IMR-90 (cell line): ENCODE data around the gene ERBB4. TPM values are rescaled to one million over a fixed set of nuclear protein-coding genes. Genes with fewer than 3 reads are reported as not detected.
"Not testable (repeated sequence)": the region's sequence is repeated elsewhere in the genome, so short reads cannot be mapped to it uniquely, and the experiment has no call there.

Experiments used
- ATAC-seq: fragments of 200-7000 bp; cut with Tn5 transposase; 2 replicates; pipeline ENCODE4 v1.9.1; 2020; ENCODE audit warnings: low read depth, mild to moderate bottlenecking, moderate library complexity
- BruUV-seq: library from RNA; stranded (reverse); fragments of 400-500 nt; replicated peaks from 2 replicates; lab custom pipeline; 2021; lab: Mats Ljungman, UMichigan
- CTCF ChIA-PET: fragments of 300-600 bp; formaldehyde crosslinking; extraction: SDS; loops from one replicate; lab custom pipeline; 2021; ENCODE audit warnings: antibody characterized with exemption; lab: Yijun Ruan, JAX
- POLR2A ChIA-PET: fragments of 300-600 bp; sonication (Branson Sonifier 250); formaldehyde crosslinking; loops from one replicate; lab custom pipeline; 2022; ENCODE audit warnings: antibody characterized with exemption; ENCODE audit not compliant: unreplicated experiment; lab: Charles Lee
- DNase-seq: peaks from one replicate; pipeline ENCODE4 v3.0.0; 2013
- H2AFZ ChIP-seq: replicated peaks from 2 replicates; pipeline ENCODE3; 2013; ENCODE audit warnings: low read length, mild to moderate bottlenecking; ENCODE audit not compliant: poor library complexity
- H2AK5ac ChIP-seq: 2 replicates; pipeline ENCODE4 v1.6.1; 2013; ENCODE audit warnings: low read depth, low read length, inconsistent platforms
- H2AK9ac ChIP-seq: replicated peaks from 2 replicates; pipeline ENCODE3; 2013; ENCODE audit warnings: mild to moderate bottlenecking, low read depth, low read length, moderate library complexity; ENCODE audit not compliant: poor library complexity
- H2BK120ac ChIP-seq: 2 replicates; pipeline ENCODE4 v1.6.1; 2013; ENCODE audit warnings: low read depth, low read length, inconsistent platforms
- H2BK15ac ChIP-seq: 3 replicates; pipeline ENCODE4 v1.6.1; 2013; ENCODE audit warnings: low read depth, low read length, inconsistent platforms
- H2BK20ac ChIP-seq: 2 replicates; pipeline ENCODE4 v1.6.1; 2013; ENCODE audit warnings: low read depth, mild to moderate bottlenecking, inconsistent platforms, low read length, moderate library complexity
- H2BK5ac ChIP-seq: 2 replicates; pipeline ENCODE4 v1.6.1; 2013; ENCODE audit warnings: mild to moderate bottlenecking, low read depth, low read length, inconsistent platforms; ENCODE audit not compliant: poor library complexity, severe bottlenecking
- H3K14ac ChIP-seq: replicated peaks from 2 replicates; pipeline ENCODE4 v1.6.1; 2013; ENCODE audit warnings: low read depth, low read length, inconsistent platforms
- H3K18ac ChIP-seq: 2 replicates; pipeline ENCODE4 v1.6.1; 2013; ENCODE audit warnings: low read depth, low read length, control low read depth
- H3K23ac ChIP-seq: 2 replicates; pipeline ENCODE4 v1.6.1; 2013; ENCODE audit warnings: low read depth, low read length, inconsistent platforms
- H3K27ac ChIP-seq: 2 replicates; pipeline ENCODE4 v1.5.1; 2013; ENCODE audit warnings: mild to moderate bottlenecking, control low read depth, low read length; ENCODE audit not compliant: insufficient read depth
- H3K27me3 ChIP-seq: 2 replicates; pipeline ENCODE4 v1.6.1; 2013; ENCODE audit warnings: low read length; ENCODE audit not compliant: control insufficient read depth, insufficient read depth
- H3K36me3 ChIP-seq: 2 replicates; pipeline ENCODE4 v1.6.1; 2013; ENCODE audit warnings: low read length, mixed read lengths; ENCODE audit not compliant: control insufficient read depth, insufficient read depth
- H3K4ac ChIP-seq: 2 replicates; pipeline ENCODE4 v1.6.1; 2013; ENCODE audit warnings: low read depth, low read length, inconsistent platforms
- H3K4me1 ChIP-seq: 2 replicates; pipeline ENCODE4 v1.6.1; 2013; ENCODE audit warnings: low read length, mixed read lengths; ENCODE audit not compliant: control insufficient read depth, insufficient read depth
- H3K4me2 ChIP-seq: 2 replicates; pipeline ENCODE4 v1.6.1; 2013; ENCODE audit warnings: low read depth, mild to moderate bottlenecking, control low read depth, low read length, moderate library complexity
- H3K4me3 ChIP-seq: 2 replicates; pipeline ENCODE4 v1.5.1; 2013; ENCODE audit warnings: low read depth, mild to moderate bottlenecking, control low read depth, low read length, moderate library complexity; ENCODE audit not compliant: insufficient read depth
- H3K56ac ChIP-seq: 2 replicates; pipeline ENCODE4 v1.6.1; 2013; ENCODE audit warnings: low read length, inconsistent platforms; ENCODE audit not compliant: insufficient read depth; ENCODE audit errors: extremely low read depth
- H3K79me1 ChIP-seq, 2 experiments: 2 replicates each; pipeline ENCODE4 v1.6.1; 2013; ENCODE audit warnings: low read length in 2 of 2, inconsistent platforms in 1 of 2, low read depth in 1 of 2
- H3K9ac ChIP-seq: 2 replicates; pipeline ENCODE4 v1.6.1; 2013; ENCODE audit warnings: low read depth, low read length, control low read depth
- H3K9me1 ChIP-seq: 2 replicates; pipeline ENCODE4 v1.6.1; 2013; ENCODE audit warnings: low read length, inconsistent platforms; ENCODE audit not compliant: insufficient read depth
- H3K9me3 ChIP-seq: 2 replicates; pipeline ENCODE4 v1.6.1; 2013; ENCODE audit warnings: low read length; ENCODE audit not compliant: control insufficient read depth, insufficient read depth
- H4K20me1 ChIP-seq: 2 replicates; pipeline ENCODE4 v1.6.1; 2013; ENCODE audit warnings: low read length, inconsistent platforms; ENCODE audit not compliant: insufficient read depth
- H4K5ac ChIP-seq: 2 replicates; pipeline ENCODE4 v1.6.1; 2013; ENCODE audit warnings: mild to moderate bottlenecking, low read depth, low read length, control low read depth
- H4K8ac ChIP-seq, 2 experiments: 2 replicates each; pipeline ENCODE4 v1.6.1; 2013; ENCODE audit warnings: low read depth in 2 of 2, low read length in 2 of 2, control low read depth in 1 of 2, inconsistent platforms in 1 of 2
- H4K91ac ChIP-seq: 2 replicates; pipeline ENCODE4 v1.6.1; 2013; ENCODE audit warnings: low read depth, low read length, inconsistent platforms; ENCODE audit not compliant: insufficient read depth
- BHLHE40 ChIP-seq: fragments of 150-350 bp; IDR thresholded peaks from 2 replicates; pipeline ENCODE4 v1.6.1; 2016; ENCODE audit warnings: mild to moderate bottlenecking, low read depth, low read length
- CHD1 ChIP-seq: IDR thresholded peaks from 2 replicates; pipeline ENCODE4 v1.6.1; 2012; ENCODE audit warnings: low read depth, low read length, improper control_type of control experiment
- CTCF ChIP-seq: conservative IDR thresholded peaks from 2 replicates; pipeline ENCODE4 v1.5.1; 2012; ENCODE audit warnings: mild to moderate bottlenecking, low read depth, low read length, improper control_type of control experiment
- ELK1 ChIP-seq: fragments of 150-350 bp; IDR thresholded peaks from 2 replicates; pipeline ENCODE4 v1.6.1; 2016; ENCODE audit warnings: low read depth, mild to moderate bottlenecking, low read length, moderate library complexity, borderline replicate concordance
- NFE2L2 ChIP-seq: fragments of 150-350 bp; IDR thresholded peaks from 2 replicates; pipeline ENCODE4 v1.6.1; 2016; ENCODE audit warnings: low read depth, mild to moderate bottlenecking, low read length
- RAD21 ChIP-seq: IDR thresholded peaks from 2 replicates; pipeline ENCODE4 v1.6.1; 2012; ENCODE audit warnings: low read length, improper control_type of control experiment
- WGBS, 2 experiments: methylation state at CpG; one replicate each; pipeline versions ENCODE4 v1.1.5 to v1.1.7; 2013; ENCODE audit warnings: missing lambda C conversion rate in 2 of 2; ENCODE audit not compliant: insufficient read length in 1 of 2; ENCODE audit errors: extremely low coverage in 2 of 2; 5-methylcytosine and 5-hydroxymethylcytosine counted together
- dilution Hi-C: fragments of 300-500 bp; cut with HindIII; formaldehyde crosslinking; loops from one replicate; pipeline ENCODE4 v1.14.3; 2018; ENCODE audit warnings: low sequenced_read_pairs; ENCODE audit not compliant: unreplicated experiment
- in situ Hi-C: fragments of 300-500 bp; cut with MboI; formaldehyde crosslinking; loops from 3 replicates; pipeline ENCODE4 v1.14.3; 2019; ENCODE audit warnings: low sequenced_read_pairs, inconsistent platforms, mixed read lengths
- intact Hi-C: fragments of 100-400 bp; cut with micrococcal nuclease; formaldehyde crosslinking; loops from 2 replicates; pipeline ENCODE4 v1.10.0; 2022
- polyA plus RNA-seq, 3 experiments: library from polyadenylated mRNA; depleted of rRNA; stranded (reverse); fragments of >200 nt; gene quantifications; 2 replicates each; pipeline ENCODE4 v1.2.3, GENCODE V29; 2012; ENCODE audit warnings: low replicate concordance in 1 of 3
- total RNA-seq: library from RNA; depleted of rRNA; stranded (reverse); fragments of >200 nt; gene quantifications from 2 replicates; pipeline ENCODE4 v1.2.3, GENCODE V29; 2012

ERBB4 gene
- total and polyA plus RNA-seq, 2 of the 4 experiments (the other 2 are of a cell fraction), result not detected

GRCh38 chr2:212193056-212193455, 345.5 kb downstream of the ERBB4 start:
- CTCF ChIA-PET, result no interaction called here
- dilution Hi-C loops, result no loop called here
- no peaks in the 10 kb centered on the region for H3K27me3 ChIP-seq
- intact Hi-C loops, result no loop called here
- H2AK5ac ChIP-seq, result no peak overlapping the region
- no CpG with 5 or more reads among the region's 1 CpG for WGBS, 2 experiments
- ATAC-seq (no peak), DNase-seq (no peak)
- no peak overlapping the region for H3K4ac ChIP-seq
- H2BK15ac ChIP-seq, result no peak overlapping the region
- H2BK5ac ChIP-seq, result no peak overlapping the region
- H3K36me3 ChIP-seq, result no peaks in the 10 kb centered on the region
- H4K20me1 ChIP-seq, result no peaks in the 10 kb centered on the region
- H3K4me2 ChIP-seq, result no peak overlapping the region
- no peak overlapping the region for H3K18ac ChIP-seq
- H2AFZ ChIP-seq, result no peak overlapping the region
- H3K23ac ChIP-seq, result no peak overlapping the region
- TF ChIP-seq BHLHE40, result no peak
- TF ChIP-seq CHD1, result no peak
- TF ChIP-seq NFE2L2, result no peak
- no peak for TF ChIP-seq RAD21
- TF ChIP-seq CTCF, result no peak
- no peak for TF ChIP-seq ELK1
- no peak overlapping the region for H4K8ac ChIP-seq
- no peaks in the 10 kb centered on the region for H3K9me1 ChIP-seq
- H3K4me1 ChIP-seq, result no peaks in the 10 kb centered on the region
- H3K9me3 ChIP-seq, result no peaks in the 10 kb centered on the region
- in situ Hi-C loops, result no loop called here
- POLR2A ChIA-PET, result no interaction called here
- no peak overlapping the region for H3K56ac ChIP-seq
- no peak overlapping the region for H3K27ac ChIP-seq
- no peak overlapping the region for H3K9ac ChIP-seq
- no peak overlapping the region for H4K5ac ChIP-seq
- no peak overlapping the region for H2BK120ac ChIP-seq
- H3K4me3 ChIP-seq, result no peak overlapping the region
- no TSS peak for BruUV-seq
- no peak overlapping the region for H4K91ac ChIP-seq
- no peak overlapping the region for H3K14ac ChIP-seq
- H2AK9ac ChIP-seq, result no peak overlapping the region
- H2BK20ac ChIP-seq, result no peak overlapping the region
- H3K79me1 ChIP-seq, result no peaks in the 10 kb centered on the region

GRCh38 chr2:212191438-212191837, 347.2 kb downstream of the ERBB4 start:
- H2BK20ac ChIP-seq, H3K9me1 ChIP-seq, H3K4ac ChIP-seq, H4K5ac ChIP-seq, CTCF ChIA-PET, intact Hi-C loops, ATAC-seq, H2AK9ac ChIP-seq, H2BK5ac ChIP-seq, H3K14ac ChIP-seq, H2AK5ac ChIP-seq, H4K8ac ChIP-seq, H2BK120ac ChIP-seq, POLR2A ChIA-PET, H3K23ac ChIP-seq, H3K18ac ChIP-seq, H3K9ac ChIP-seq, H3K27ac ChIP-seq, H3K4me2 ChIP-seq, H3K27me3 ChIP-seq, in situ Hi-C loops, H3K9me3 ChIP-seq, H2BK15ac ChIP-seq, DNase-seq, BruUV-seq, H4K91ac ChIP-seq, H2AFZ ChIP-seq, H3K4me3 ChIP-seq, dilution Hi-C loops, H3K56ac ChIP-seq, H3K79me1 ChIP-seq, H3K36me3 ChIP-seq, H4K20me1 ChIP-seq, H3K4me1 ChIP-seq: not testable (repeated sequence)
- no CpG with 5 or more reads among the region's 8 CpGs for WGBS, 2 experiments
